C4-2B (cell line): ENCODE results near the gene HNRNPA0.

Experiments
- CTCF ChIP-seq: fragments of 450-650 bp; conservative IDR thresholded peaks from 2 replicates; pipeline ENCODE4 v1.5.1; 2017; ENCODE audit warnings: mild to moderate bottlenecking
- ZFX ChIP-seq: fragments of 450-650 bp; IDR thresholded peaks from 2 replicates; pipeline ENCODE4 v1.6.1; 2017

- no peak for TF ChIP-seq CTCF
- no peak for TF ChIP-seq ZFX
Measured at GRCh38 chr5:137741718-137742117, 12.4 kb downstream of the HNRNPA0 start.
